Neuronal stem cell (in vitro differentiated cells): Measurements from ENCODE around the gene MAD2L1BP.

Experiments used
- DNase-seq: peaks from one replicate; pipeline ENCODE4 v3.0.0-alpha.2; 2013; ENCODE audit warnings: low spot score
- H2AFZ ChIP-seq: one replicate; pipeline ENCODE4 v1.6.1; 2013; ENCODE audit warnings: mild to moderate bottlenecking, low read length, inconsistent platforms
- H2AK5ac ChIP-seq: 2 replicates; pipeline ENCODE4 v1.6.1; 2013; ENCODE audit warnings: low read depth, mild to moderate bottlenecking, inconsistent platforms, low read length, moderate library complexity, mixed read lengths
- H2BK120ac ChIP-seq: 2 replicates; pipeline ENCODE4 v1.6.1; 2013; ENCODE audit warnings: low read depth, mild to moderate bottlenecking, inconsistent platforms, low read length, moderate library complexity, mixed read lengths
- H2BK12ac ChIP-seq: one replicate; pipeline ENCODE4 v1.6.1; 2013; ENCODE audit warnings: low read length, inconsistent platforms
- H2BK15ac ChIP-seq: 2 replicates; pipeline ENCODE4 v1.6.1; 2013; ENCODE audit warnings: mild to moderate bottlenecking, low read length, inconsistent platforms, mixed read lengths
- H2BK5ac ChIP-seq: one replicate; pipeline ENCODE4 v1.6.1; 2013; ENCODE audit warnings: inconsistent platforms, mild to moderate bottlenecking, low read length, moderate library complexity
- H3K14ac ChIP-seq: one replicate; pipeline ENCODE4 v1.6.1; 2013; ENCODE audit warnings: low read length, inconsistent platforms
- H3K18ac ChIP-seq: 2 replicates; pipeline ENCODE4 v1.6.1; 2013; ENCODE audit warnings: low read length, inconsistent platforms
- H3K23ac ChIP-seq: 2 replicates; pipeline ENCODE4 v1.6.1; 2013; ENCODE audit warnings: low read depth, mild to moderate bottlenecking, mixed read lengths, low read length, inconsistent platforms; ENCODE audit not compliant: poor library complexity
- H3K27ac ChIP-seq: replicated peaks from 3 replicates; pipeline ENCODE4 v1.5.1; 2013; ENCODE audit warnings: low read length, inconsistent platforms
- H3K27me3 ChIP-seq, 3 experiments: 2 replicates each; pipeline ENCODE4 v1.6.1; 2013; ENCODE audit warnings: low read length in 3 of 3, mild to moderate bottlenecking in 2 of 3, inconsistent platforms in 1 of 3, low read depth in 1 of 3, mixed read lengths in 1 of 3, moderate library complexity in 1 of 3; ENCODE audit not compliant: control insufficient read depth in 3 of 3, insufficient read depth in 3 of 3
- H3K36me3 ChIP-seq, 2 donors: replicated peaks in 1 of 2; 2 replicates each; pipeline ENCODE4 v1.6.1; 2013; ENCODE audit warnings: low read length in 2 of 2; ENCODE audit not compliant: control insufficient read depth in 2 of 2, insufficient read depth in 2 of 2
- H3K4ac ChIP-seq: 2 replicates; pipeline ENCODE4 v1.6.1; 2013; ENCODE audit warnings: inconsistent platforms, mild to moderate bottlenecking, low read length, moderate library complexity
- H3K4me1 ChIP-seq, 2 donors: 1 replicate in 1 of 2; 2 replicates in 1 of 2; pipeline ENCODE4 v1.6.1; 2013; ENCODE audit warnings: low read length in 2 of 2, low read depth in 1 of 2; ENCODE audit not compliant: control insufficient read depth in 2 of 2, insufficient read depth in 1 of 2
- H3K4me2 ChIP-seq: one replicate; pipeline ENCODE4 v1.6.1; 2013; ENCODE audit warnings: mild to moderate bottlenecking, low read length, inconsistent platforms; ENCODE audit not compliant: insufficient read depth, poor library complexity, severe bottlenecking
- H3K4me3 ChIP-seq, 2 donors: 2 replicates each; pipeline ENCODE4 v1.5.1; 2013; ENCODE audit warnings: low read length in 2 of 2, mild to moderate bottlenecking in 2 of 2, inconsistent platforms in 1 of 2, moderate library complexity in 1 of 2
- H3K79me1 ChIP-seq: one replicate; pipeline ENCODE4 v1.6.1; 2013; ENCODE audit warnings: low read depth, mild to moderate bottlenecking, inconsistent platforms, low read length, moderate library complexity
- H3K9ac ChIP-seq: one replicate; pipeline ENCODE4 v1.6.1; 2013; ENCODE audit warnings: mild to moderate bottlenecking, low read depth, low read length, inconsistent platforms; ENCODE audit not compliant: poor library complexity
- H3K9me3 ChIP-seq, 2 donors: replicated peaks in 1 of 2; 2 replicates each; pipeline versions ENCODE3 to v1.6.1; 2013; ENCODE audit warnings: low read length in 2 of 2, mild to moderate bottlenecking in 2 of 2, inconsistent platforms in 1 of 2, low read depth in 1 of 2, mixed read lengths in 1 of 2, moderate library complexity in 1 of 2; ENCODE audit not compliant: control insufficient read depth in 2 of 2, insufficient read depth in 1 of 2
- H4K8ac ChIP-seq: one replicate; pipeline ENCODE4 v1.6.1; 2013; ENCODE audit warnings: low read depth, mild to moderate bottlenecking, inconsistent platforms, low read length, moderate library complexity
- H4K91ac ChIP-seq: one replicate; pipeline ENCODE4 v1.6.1; 2013; ENCODE audit warnings: low read length, low read depth, mild to moderate bottlenecking, inconsistent platforms; ENCODE audit not compliant: poor library complexity
- WGBS, 2 donors: extraction: QIAGEN DNeasy Blood & Tissue Kit; methylation state at CpG; one replicate each; pipeline ENCODE4 v1.1.7; 2013; ENCODE audit warnings: missing lambda C conversion rate in 2 of 2, mixed read lengths in 1 of 2; ENCODE audit not compliant: insufficient read length in 2 of 2, insufficient replicate concordance in 1 of 2; ENCODE audit errors: extremely low coverage in 2 of 2; 5-methylcytosine and 5-hydroxymethylcytosine counted together

MAD2L1BP gene

DNA sequence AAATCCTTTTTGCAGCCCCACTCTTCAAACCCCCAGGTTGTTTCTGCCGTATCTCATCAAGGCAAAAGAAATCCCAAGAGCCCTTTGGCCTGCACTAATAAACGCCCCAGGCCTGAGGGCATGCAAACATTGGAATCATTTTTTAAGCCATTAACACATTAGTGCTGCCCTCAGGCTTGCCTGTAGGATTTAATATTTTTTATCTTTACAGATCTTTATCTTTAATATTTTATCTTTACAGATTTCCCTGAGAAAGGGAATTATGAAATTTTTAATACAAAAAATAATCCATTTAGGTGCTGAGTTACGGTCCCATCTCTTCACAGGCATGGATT is 21.3 kb upstream of the MAD2L1BP start:
- Histone ChIP-seq H2AK5ac (no peak overlapping the region), H3K27me3 (no peaks in the 10 kb centered on the region), H4K8ac (no peak overlapping the region), H3K9me3 (no peaks in the 10 kb centered on the region), H4K91ac (no peak overlapping the region), H2BK12ac (no peak overlapping the region), H3K4me1 (no peaks in the 10 kb centered on the region), H3K4me3 (no peak overlapping the region), H2AFZ (no peak overlapping the region), H3K4ac (no peak overlapping the region), H2BK15ac (no peak overlapping the region), H3K23ac (no peak overlapping the region), H3K9ac (no peak overlapping the region), H3K14ac (no peak overlapping the region), H2BK120ac (no peak overlapping the region), H3K27ac (no peak overlapping the region), H3K18ac (no peak overlapping the region), H2BK5ac (no peak overlapping the region), H3K36me3 (peaks cover 10 to 84% of the 10 kb centered on the region in 2 donors), H3K79me1 (no peaks in the 10 kb centered on the region), H3K4me2 (no peak overlapping the region)
- no peak for DNase-seq
- WGBS, 2 donors = no CpG with 5 or more reads among the region's 3 CpGs

DNA sequence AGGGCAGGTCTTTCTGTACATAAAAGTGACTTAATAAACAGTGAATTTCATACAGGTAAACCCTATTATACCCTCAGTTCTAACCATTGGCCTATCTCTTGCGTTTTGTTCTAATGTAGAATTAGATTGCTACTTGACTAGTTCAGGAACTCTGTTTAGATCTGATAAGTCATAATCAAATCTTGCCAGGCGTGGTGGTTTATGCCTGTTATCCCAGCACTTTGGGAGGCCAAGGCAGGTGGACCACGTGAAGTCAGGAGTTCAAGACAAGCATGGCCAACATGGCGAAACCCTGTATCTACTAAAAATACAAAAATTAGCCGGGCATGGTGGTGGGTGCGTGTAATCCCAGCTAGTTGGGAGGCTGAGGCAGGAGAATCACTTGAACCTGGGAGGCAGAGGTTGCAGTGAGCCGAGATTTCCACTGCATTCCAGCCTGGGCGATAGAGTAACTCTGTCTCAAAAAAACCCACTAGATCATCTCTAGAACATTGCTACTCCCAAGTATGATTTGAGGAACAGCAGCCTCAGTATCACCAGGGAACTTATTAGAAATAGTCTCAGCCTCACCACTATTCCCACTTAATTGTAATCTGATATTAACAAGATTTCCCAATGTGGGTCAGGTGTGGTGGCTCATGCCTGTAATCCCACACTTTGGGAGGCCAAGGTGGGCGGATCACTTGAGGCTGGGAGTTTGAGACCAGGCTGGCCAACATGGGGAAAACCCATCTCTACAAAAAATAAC is 18.7 kb upstream of the MAD2L1BP start:
- no peak overlapping the region for H2BK5ac ChIP-seq
- H4K8ac ChIP-seq = no peak overlapping the region
- no peaks in the 10 kb centered on the region for H3K27me3 ChIP-seq
- no peak overlapping the region for H3K4me3 ChIP-seq
- no peak overlapping the region for H3K23ac ChIP-seq
- H2BK120ac ChIP-seq = no peak overlapping the region
- H3K9ac ChIP-seq = no peak overlapping the region
- H3K27ac ChIP-seq = no peak overlapping the region
- no peaks in the 10 kb centered on the region for H3K9me3 ChIP-seq
- H3K36me3 ChIP-seq = peaks cover 25 to 85% of the 10 kb centered on the region in 2 donors
- no peak overlapping the region for H2BK15ac ChIP-seq
- H3K79me1 ChIP-seq = peaks cover 2% of the 10 kb centered on the region
- H3K4ac ChIP-seq = no peak overlapping the region
- no peak overlapping the region for H4K91ac ChIP-seq
- no peak overlapping the region for H2AFZ ChIP-seq
- no peak overlapping the region for H2BK12ac ChIP-seq
- no peak overlapping the region for H3K14ac ChIP-seq
- H2AK5ac ChIP-seq = no peak overlapping the region
- WGBS, 2 donors = no CpG with 5 or more reads among the region's 9 CpGs
- H3K18ac ChIP-seq = no peak overlapping the region
- H3K4me2 ChIP-seq = no peak overlapping the region
- H3K4me1 ChIP-seq = no peaks in the 10 kb centered on the region
- DNase-seq = no peak

DNA sequence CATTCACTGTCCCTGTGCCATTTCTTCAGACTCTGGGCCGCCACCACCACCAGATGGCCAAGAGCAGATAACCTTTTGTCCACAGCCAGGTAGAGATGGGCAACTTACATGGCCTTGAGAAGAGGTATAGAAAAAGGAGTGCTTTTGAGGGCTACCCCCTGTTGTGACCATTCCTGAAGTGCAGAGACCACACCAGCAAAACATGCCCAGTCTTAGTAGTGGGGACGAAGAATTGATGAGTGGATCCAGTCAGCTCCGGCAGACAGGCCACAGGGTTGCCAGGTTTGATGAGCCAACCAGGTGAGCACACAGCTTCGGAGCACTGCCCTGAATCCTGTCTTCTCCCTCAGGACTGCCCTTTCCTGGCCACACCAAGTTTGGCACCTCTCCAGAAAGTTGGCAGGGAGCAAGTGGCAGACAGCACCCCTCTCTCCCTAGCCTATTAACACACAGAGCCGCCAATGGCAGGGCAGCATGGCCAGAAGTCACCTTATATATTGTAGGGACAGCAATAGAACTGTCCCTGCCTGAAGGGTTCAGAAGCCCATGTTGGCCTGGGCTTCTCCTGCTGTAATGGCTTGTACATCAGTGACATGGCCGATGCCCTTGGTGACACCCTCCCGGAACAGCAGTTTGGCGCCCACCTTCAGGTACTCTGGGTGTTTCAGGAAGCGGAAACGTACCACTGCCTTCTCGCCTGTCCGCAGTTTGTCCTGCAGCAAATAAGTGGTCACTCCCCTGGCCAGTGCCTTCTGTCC is 14.4 kb upstream of the MAD2L1BP start:
- peaks cover 52 to 97% of the 10 kb centered on the region in 2 donors for H3K36me3 ChIP-seq
- no peak overlapping the region for H3K4me3 ChIP-seq
- no CpG with 5 or more reads among the region's 12 CpGs for WGBS, 2 donors
- peaks cover 4% of the 10 kb centered on the region for H3K79me1 ChIP-seq
- H2AFZ ChIP-seq = no peak overlapping the region
- no peaks in the 10 kb centered on the region for H3K27me3 ChIP-seq
- H3K9me3 ChIP-seq = no peaks in the 10 kb centered on the region
- H3K23ac ChIP-seq = no peak overlapping the region
- no peak overlapping the region for H4K8ac ChIP-seq
- H3K18ac ChIP-seq = no peak overlapping the region
- no peak for DNase-seq
- no peak overlapping the region for H2BK12ac ChIP-seq
- no peak overlapping the region for H3K9ac ChIP-seq
- H2BK15ac ChIP-seq = no peak overlapping the region
- no peak overlapping the region for H2BK5ac ChIP-seq
- H3K4me2 ChIP-seq = no peak overlapping the region
- H3K14ac ChIP-seq = no peak overlapping the region
- no peaks in the 10 kb centered on the region for H3K4me1 ChIP-seq
- no peak overlapping the region for H3K27ac ChIP-seq
- H3K4ac ChIP-seq = no peak overlapping the region
- H2BK120ac ChIP-seq = no peak overlapping the region
- H4K91ac ChIP-seq = no peak overlapping the region
- no peak overlapping the region for H2AK5ac ChIP-seq

DNA sequence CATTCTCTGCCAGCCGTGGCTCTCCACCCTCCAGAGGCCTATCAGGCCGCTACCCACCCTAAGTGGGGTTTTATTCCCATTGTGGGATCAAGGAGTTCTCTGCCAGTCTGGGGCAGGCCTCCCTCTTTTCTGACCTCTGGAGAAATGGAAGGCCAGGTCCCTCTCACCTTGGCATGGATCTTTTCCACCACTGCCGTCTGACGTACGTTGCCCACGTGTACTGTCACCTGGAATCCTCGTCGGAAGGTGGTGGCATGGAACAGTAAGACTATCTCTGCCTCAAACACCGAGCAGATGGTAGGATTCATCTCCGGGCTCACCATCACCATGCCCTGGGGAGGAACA is 13.8 kb upstream of the MAD2L1BP start:
- Histone ChIP-seq H3K4me3 (no peak overlapping the region), H3K4me2 (no peak overlapping the region), H3K36me3 (peaks cover 54 to 97% of the 10 kb centered on the region in 2 donors), H2BK120ac (no peak overlapping the region), H3K23ac (no peak overlapping the region), H3K4ac (no peak overlapping the region), H2BK15ac (no peak overlapping the region), H3K4me1 (no peaks in the 10 kb centered on the region), H3K9me3 (no peaks in the 10 kb centered on the region), H3K27ac (no peak overlapping the region), H2BK12ac (no peak overlapping the region), H2AK5ac (no peak overlapping the region), H3K9ac (no peak overlapping the region), H3K27me3 (no peaks in the 10 kb centered on the region), H3K79me1 (peaks cover 5% of the 10 kb centered on the region), H4K8ac (no peak overlapping the region), H2AFZ (no peak overlapping the region), H3K14ac (no peak overlapping the region), H4K91ac (no peak overlapping the region), H2BK5ac (no peak overlapping the region), H3K18ac (no peak overlapping the region)
- no CpG with 5 or more reads among the region's 10 CpGs for WGBS, 2 donors
- no peak for DNase-seq
